IPS-18c (cell line): Measurements from ENCODE around the gene PACRG.

Source experiments
- H3K4me3 ChIP-seq: 2 replicates; pipeline ENCODE4 v1.7.0; 2013; ENCODE audit warnings: low read depth, mild to moderate bottlenecking, low read length, moderate library complexity; ENCODE audit not compliant: insufficient read depth
- H3K9me3 ChIP-seq: one replicate; pipeline ENCODE4 v1.6.1; 2013; ENCODE audit warnings: mild to moderate bottlenecking, low read length, moderate library complexity; ENCODE audit not compliant: control insufficient read depth, insufficient read depth

PACRG gene

GRCh38 chr6:163341224-163342061 lies 613.7 kb downstream of the PACRG start:
- H3K4me3 ChIP-seq: no peak overlapping the region
- H3K9me3 ChIP-seq: no peaks in the 10 kb centered on the region

GRCh38 chr6:163342571-163343539 lies 615.1 kb downstream of the PACRG start:
- no peak overlapping the region for H3K4me3 ChIP-seq
- H3K9me3 ChIP-seq: no peaks in the 10 kb centered on the region

- Histone ChIP-seq H3K9me3 (no peaks in the 10 kb centered on the region), H3K4me3 (no peak overlapping the region)
These were observed 615.8 kb downstream of the PACRG start for GRCh38 chr6:163343609-163344008.

- no peak overlapping the region for H3K4me3 ChIP-seq
- no peaks in the 10 kb centered on the region for H3K9me3 ChIP-seq
These were observed 616.6 kb downstream of the PACRG start for GRCh38 chr6:163344411-163344810.

GRCh38 chr6:163345931-163346330 lies 618.2 kb downstream of the PACRG start:
- no peaks in the 10 kb centered on the region for H3K9me3 ChIP-seq
- H3K4me3 ChIP-seq: no peak overlapping the region

GRCh38 chr6:163346497-163346961 lies 618.8 kb downstream of the PACRG start:
- Histone ChIP-seq H3K9me3 (no peaks in the 10 kb centered on the region), H3K4me3 (no peak overlapping the region)

- H3K4me3 ChIP-seq: no peak overlapping the region
- no peaks in the 10 kb centered on the region for H3K9me3 ChIP-seq
These were observed 619.3 kb downstream of the PACRG start for GRCh38 chr6:163347021-163347446.

GRCh38 chr6:163348789-163349680 lies 621.3 kb downstream of the PACRG start:
- Histone ChIP-seq H3K9me3 (no peaks in the 10 kb centered on the region), H3K4me3 (no peak overlapping the region)

GRCh38 chr6:163349696-163350095 lies 621.9 kb downstream of the PACRG start:
- no peak overlapping the region for H3K4me3 ChIP-seq
- H3K9me3 ChIP-seq: no peaks in the 10 kb centered on the region

- H3K4me3 ChIP-seq: no peak overlapping the region
- no peaks in the 10 kb centered on the region for H3K9me3 ChIP-seq
These were observed 623.2 kb downstream of the PACRG start for GRCh38 chr6:163351013-163351412.

GRCh38 chr6:163352011-163352685 lies 624.4 kb downstream of the PACRG start:
- Histone ChIP-seq H3K9me3 (no peaks in the 10 kb centered on the region), H3K4me3 (no peak overlapping the region)

- Histone ChIP-seq H3K4me3 (no peak overlapping the region), H3K9me3 (no peaks in the 10 kb centered on the region)
These were observed 625.2 kb downstream of the PACRG start for GRCh38 chr6:163352966-163353365.

GRCh38 chr6:163354085-163354484 lies 626.3 kb downstream of the PACRG start:
- H3K4me3 ChIP-seq: no peak overlapping the region
- no peaks in the 10 kb centered on the region for H3K9me3 ChIP-seq

- H3K4me3 ChIP-seq: no peak overlapping the region
These were observed 627.1 kb downstream of the PACRG start for GRCh38 chr6:163354761-163355425.

GRCh38 chr6:163355426-163355991 lies 627.7 kb downstream of the PACRG start:
- H3K9me3 ChIP-seq: no peaks in the 10 kb centered on the region
- no peak overlapping the region for H3K4me3 ChIP-seq

More at GRCh38 chr6:163354761-163355425, 627.1 kb downstream of the PACRG start:
- no peaks in the 10 kb centered on the region for H3K9me3 ChIP-seq

GRCh38 chr6:163356324-163356723 lies 628.5 kb downstream of the PACRG start:
- Histone ChIP-seq H3K4me3 (no peak overlapping the region), H3K9me3 (no peaks in the 10 kb centered on the region)
